ENCODE results near the gene MTAP. TPM values are rescaled to one million over a fixed set of nuclear protein-coding genes. Genes with fewer than 3 reads are reported as not detected.

The MTAP gene
- total and polyA plus RNA-seq, 2 of the 13 experiments (the other 11 are each of a cell fraction or from before 2014, with no cell fraction given): 16.7 to 51.2 TPM

- TF ChIP-seq ZSCAN29 (CRISPR knock-in tag; conservative IDR thresholded peaks at IDR 0.05): no peak
- TF ChIP-seq ZNF468 (CRISPR knock-in tag; IDR thresholded peaks at IDR 0.05): no peak
- no peak for TF ChIP-seq ZNF205 (CRISPR knock-in tag; IDR thresholded peaks at IDR 0.05)
- TF ChIP-seq MNT (IDR thresholded peaks at IDR 0.05): no peak
- no peak for TF ChIP-seq ZNF549 (CRISPR knock-in tag; IDR thresholded peaks at IDR 0.05)
- TF ChIP-seq TARDBP (CRISPR knock-in tag; IDR thresholded peaks at IDR 0.05): no peak
Observed at GRCh38 chr9:21754741-21755140, 47.7 kb upstream of the MTAP start (continued).

- no peak overlapping the region for H3K4me3 ChIP-seq (replicated peaks in 1 of 3; ENCODE audit: insufficient read depth in 1 of 3, low read depth in 2 of 3, low read length in 3 of 3)
- CTCF ChIA-PET (ENCODE audit: low intra/inter-chr PET ratio, low total read pairs): no interaction called here
- no TSS peak for BruUV-seq (replicated peaks)
- no peak overlapping the region for H3K4me2 ChIP-seq (ENCODE audit: low read depth, low read length)
- FAIRE-seq (no peak), ATAC-seq (no peak), DNase-seq (ENCODE audit: low spot score) (no peak)
- intact Hi-C loops (cut with micrococcal nuclease; ENCODE audit: unreplicated experiment): no loop called here
- no peak overlapping the region for H3K9ac ChIP-seq (ENCODE audit: insufficient read depth, low read depth, low read length)
- POLR2A ChIA-PET: no interaction called here
- no peak overlapping the region for H3K27ac ChIP-seq (ENCODE audit: extremely low read length, insufficient read depth, low read length)
- no peaks in the 10 kb centered on the region for H3K9me3 ChIP-seq (ENCODE audit: low read length)
- in situ Hi-C loops (cut with HindIII; ENCODE audit: extremely low pct_ligation_motif_present, low pct_unique_long_range_greater_than_20kb): no loop called here
- H3K27me3 ChIP-seq (ENCODE audit: control insufficient read depth in 1 of 2, insufficient read depth in 2 of 2, low read length in 2 of 2): no peaks in the 10 kb centered on the region
- H3K36me3 ChIP-seq (replicated peaks in 1 of 2; ENCODE audit: control insufficient read depth in 1 of 2, insufficient read depth in 2 of 2, low read length in 2 of 2): no peaks in the 10 kb centered on the region
- H4K20me1 ChIP-seq (ENCODE audit: insufficient read depth, low read length): no peaks in the 10 kb centered on the region
- no peak overlapping the region for H2AFZ ChIP-seq (ENCODE audit: low read length)
- H3K79me2 ChIP-seq (ENCODE audit: insufficient read depth, low read length): no peaks in the 10 kb centered on the region
- H3K4me1 ChIP-seq (ENCODE audit: insufficient read depth, low read length): no peaks in the 10 kb centered on the region
- 0% methylated on average over 1 of the region's 1 CpG for WGBS (ENCODE audit: low lambda C conversion rate)
- TF ChIP-seq PHF5A (CRISPR knock-in tag; IDR thresholded peaks at IDR 0.05; ENCODE audit: low read depth, unreplicated experiment) (no peak), TCF12 (IDR thresholded peaks at IDR 0.05) (no peak), TCF12 (CRISPR knock-in tag; IDR thresholded peaks at IDR 0.05) (no peak), ZNF253 (CRISPR knock-in tag; IDR thresholded peaks at IDR 0.05; ENCODE audit: borderline replicate concordance) (no peak), DMAP1 (CRISPR knock-in tag; IDR thresholded peaks at IDR 0.05) (no peak), NFAT5 (CRISPR knock-in tag; IDR thresholded peaks at IDR 0.05) (no peak), TOE1 (CRISPR knock-in tag; IDR thresholded peaks at IDR 0.05) (no peak), HMGXB4 (CRISPR knock-in tag; IDR thresholded peaks at IDR 0.05; ENCODE audit: borderline replicate concordance in 1 of 2, low read depth in 1 of 2) (no peak), ZNF788 (CRISPR knock-in tag; IDR thresholded peaks at IDR 0.05; ENCODE audit: borderline replicate concordance) (no peak), ZNF777 (CRISPR knock-in tag; IDR thresholded peaks at IDR 0.05) (no peak), ZNF879 (CRISPR knock-in tag; IDR thresholded peaks at IDR 0.05) (no peak)
Observed at GRCh38 chr9:21758540-21758939, 43.9 kb upstream of the MTAP start.
